Cardiac ventricle fibroblast (primary cell): ENCODE data around the gene CYP4X1. TPM values are rescaled to one million over a fixed set of nuclear protein-coding genes. Genes with fewer than 3 reads are reported as not detected.

ENCODE experiments used
- total RNA-seq: library from RNA; depleted of rRNA; stranded (reverse); fragments of >200 nt; gene quantifications from 2 replicates; pipeline ENCODE4 v1.2.3, GENCODE V29; 2015

The CYP4X1 gene
- 9.4 and 13.3 TPM in 2 replicates for total RNA-seq

DNA sequence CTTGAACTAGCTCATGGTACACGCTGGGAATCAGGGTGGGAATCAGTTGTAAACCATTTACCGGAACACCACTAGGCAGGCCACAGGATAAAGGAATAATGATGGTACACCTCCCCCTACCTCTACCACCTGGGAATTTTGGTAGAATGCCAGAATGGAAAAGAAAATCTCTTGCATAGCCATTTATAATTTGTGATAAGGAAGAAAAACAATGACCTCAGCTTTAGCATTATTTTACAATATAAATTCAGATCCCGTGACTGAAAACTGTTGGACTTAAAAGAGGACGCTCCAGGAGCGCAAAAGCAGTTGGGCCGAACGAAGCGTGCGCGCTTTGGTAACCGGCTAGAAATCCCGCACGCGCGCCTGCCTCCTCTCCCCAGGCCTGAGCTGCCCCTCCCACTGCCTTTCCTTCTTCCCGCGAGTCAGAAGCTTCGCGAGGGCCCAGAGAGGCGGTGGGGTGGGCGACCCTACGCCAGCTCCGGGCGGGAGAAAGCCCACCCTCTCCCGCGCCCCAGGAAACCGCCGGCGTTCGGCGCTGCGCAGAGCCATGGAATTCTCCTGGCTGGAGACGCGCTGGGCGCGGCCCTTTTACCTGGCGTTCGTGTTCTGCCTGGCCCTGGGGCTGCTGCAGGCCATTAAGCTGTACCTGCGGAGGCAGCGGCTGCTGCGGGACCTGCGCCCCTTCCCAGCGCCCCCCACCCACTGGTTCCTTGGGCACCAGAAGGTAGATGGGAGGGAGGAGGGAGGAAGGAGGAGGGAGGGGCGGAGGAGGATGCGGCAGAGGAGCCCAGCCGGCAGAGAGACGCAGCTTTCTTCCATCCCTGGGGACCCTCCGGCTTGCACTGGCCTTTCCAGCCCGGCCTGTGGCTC, at the start of gene CYP4X1:
Gene CYP4X1 (plus strand): TSS at position 402 of the 873 bp plus-strand sequence. CDS start 149 bp downstream, at position 551.

DNA sequence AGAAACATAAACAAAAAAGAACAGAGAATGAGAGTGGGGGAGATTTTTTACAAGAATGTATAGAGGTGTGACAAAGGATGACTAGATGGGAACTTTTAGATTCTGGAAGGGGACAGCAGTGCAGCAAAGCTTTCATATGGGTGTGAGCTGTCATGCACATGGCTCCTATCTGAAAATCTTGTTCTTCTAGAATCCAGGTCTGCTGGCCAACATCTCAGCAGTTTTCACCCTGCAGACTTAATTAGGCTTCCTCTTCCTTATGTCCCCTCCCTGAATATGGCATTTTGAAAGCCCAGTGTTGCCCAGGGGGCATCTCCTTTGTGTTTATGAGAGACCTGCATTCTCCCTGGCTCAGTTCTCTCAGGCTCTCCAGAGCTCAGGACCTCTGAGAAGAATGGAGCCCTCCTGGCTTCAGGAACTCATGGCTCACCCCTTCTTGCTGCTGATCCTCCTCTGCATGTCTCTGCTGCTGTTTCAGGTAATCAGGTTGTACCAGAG, 43.7 kb downstream of the CYP4X1 start, which contains the start of gene CYP4Z1:
Gene CYP4Z1 (plus strand): TSS at position 135 of the 498 bp plus-strand sequence. CDS start 260 bp downstream, at position 395.

Other genes with a start within 250 kb of the CYP4X1 start
- 0.64 TPM in 1 of 2 replicates, not detected in the other for gene CYP4B1, start 224.6 kb upstream of the CYP4X1 start, total RNA-seq
- gene CYP4A11, start 82.2 kb upstream of the CYP4X1 start, total RNA-seq: 0.19 TPM in 1 of 2 replicates, not detected in the other
- 0.10 TPM in 1 of 2 replicates, not detected in the other for gene CYP4Z1, start 43.6 kb downstream of the CYP4X1 start, total RNA-seq
- gene CYP4A22, start 113.8 kb downstream of the CYP4X1 start, total RNA-seq: 0.15 TPM in 1 of 2 replicates, not detected in the other
- gene PDZK1IP1, start 166.4 kb downstream of the CYP4X1 start, total RNA-seq: not detected in 2 replicates
- 0.10 and 0.25 TPM in 2 replicates for gene TAL1, start 208.6 kb downstream of the CYP4X1 start, total RNA-seq